Measurements from ENCODE around the gene SCFD2.
A peak's percentile ranks its signal among the peaks of the same experiment; 100 is the strongest.

The SCFD2 gene

GRCh38 chr4:52869196-52869595 lies 496.7 kb downstream of the SCFD2 start:
- no peak for DNase-seq

GRCh38 chr4:52868133-52868532 lies 497.7 kb downstream of the SCFD2 start:
- peak; percentile 4 for DNase-seq

- no peak for DNase-seq
Measured at GRCh38 chr4:52867163-52867562, 498.7 kb downstream of the SCFD2 start.

- DNase-seq = no peak
Measured at GRCh38 chr4:52866734-52867133, 499.1 kb downstream of the SCFD2 start.

- DNase-seq = no peak
Measured at GRCh38 chr4:52865300-52865699, 500.6 kb downstream of the SCFD2 start.

- DNase-seq = no peak
Measured at GRCh38 chr4:52864793-52865192, 501.1 kb downstream of the SCFD2 start.

GRCh38 chr4:52863324-52863723 lies 502.5 kb downstream of the SCFD2 start:
- DNase-seq = no peak

- DNase-seq = no peak
Measured at GRCh38 chr4:52862639-52863161, 503.2 kb downstream of the SCFD2 start.

- DNase-seq = peak; percentile 80
Measured at GRCh38 chr4:52861879-52862616, 503.8 kb downstream of the SCFD2 start, which contains the start of gene RASL11B. Gene RASL11B, plus strand, starts transcription at chr4:52862317. Its CDS starts 191 bp downstream, at chr4:52862508.

- peak; percentile 48 for DNase-seq
Measured at GRCh38 chr4:52861171-52861823, 504.6 kb downstream of the SCFD2 start.

GRCh38 chr4:52860361-52860760 lies 505.5 kb downstream of the SCFD2 start:
- DNase-seq = no peak

GRCh38 chr4:52856801-52857200 lies 509.1 kb downstream of the SCFD2 start:
- no peak for DNase-seq

GRCh38 chr4:52853351-52853750 lies 512.5 kb downstream of the SCFD2 start:
- DNase-seq = no peak

GRCh38 chr4:52852711-52853110 lies 513.1 kb downstream of the SCFD2 start:
- no peak for DNase-seq

GRCh38 chr4:52852041-52852440 lies 513.8 kb downstream of the SCFD2 start:
- no peak for DNase-seq

GRCh38 chr4:52850406-52851124 lies 515.3 kb downstream of the SCFD2 start:
- DNase-seq = no peak

- peak; percentile 65 for DNase-seq
Measured at GRCh38 chr4:52848254-52848653, 517.6 kb downstream of the SCFD2 start.

- no peak for DNase-seq
Measured at GRCh38 chr4:52846502-52846901, 519.4 kb downstream of the SCFD2 start.

GRCh38 chr4:52844596-52844995 lies 521.3 kb downstream of the SCFD2 start:
- DNase-seq = no peak

- DNase-seq = no peak
Measured at GRCh38 chr4:52843958-52844357, 521.9 kb downstream of the SCFD2 start.

- no peak for DNase-seq
Measured at GRCh38 chr4:52843351-52843750, 522.5 kb downstream of the SCFD2 start.

- DNase-seq = no peak
Measured at GRCh38 chr4:52842792-52843191, 523.1 kb downstream of the SCFD2 start.

GRCh38 chr4:52841682-52842456 lies 524.0 kb downstream of the SCFD2 start:
- no peak for DNase-seq
